ENCODE measurements around the gene TNRC6B. TPM values are rescaled to one million over a fixed set of nuclear protein-coding genes. Genes with fewer than 3 reads are reported as not detected.

TNRC6B gene
- total and polyA plus RNA-seq, 2 experiments from 2014 or later = 46.9 to 87.8 TPM

GRCh38 chr22:40270748-40271373 is 93.1 kb downstream of the TNRC6B start (continued):
- TF ChIP-seq ETS1 (IDR thresholded peaks at IDR 0.05) (no peak), JUNB (IDR thresholded peaks at IDR 0.05; ENCODE audit: unreplicated experiment) (no peak), REST (IDR thresholded peaks at IDR 0.05; ENCODE audit: unreplicated experiment) (no peak)

- H3K4me2 ChIP-seq = no peak overlapping the region
- no peak overlapping the region for H3K4me3 Mint-ChIP-seq
- H3K27ac Mint-ChIP-seq = no peak overlapping the region
- H3K9me2 ChIP-seq (ENCODE audit: insufficient read depth) = no peaks in the 10 kb centered on the region
- TF ChIP-seq CREB1 (CRISPR knock-in tag; IDR thresholded peaks at IDR 0.05; ENCODE audit: low read depth) (no peak), REST (IDR thresholded peaks at IDR 0.05; ENCODE audit: unreplicated experiment) (no peak), ZNF114 (CRISPR knock-in tag; IDR thresholded peaks at IDR 0.05) (no peak)
- no peaks in the 10 kb centered on the region for H3K9me3 Mint-ChIP-seq
- H3K4me1 Mint-ChIP-seq = peaks cover 2% of the 10 kb centered on the region; the same call in 2 of the 3 replicates
- no peak overlapping the region for H2AFZ ChIP-seq
- peaks cover 33% of the 10 kb centered on the region for H3K79me2 ChIP-seq (replicated peaks; ENCODE audit: insufficient read depth)
- no peak for DNase-seq (ENCODE audit: low spot score)
- no peak overlapping the region for H3K27ac ChIP-seq (ENCODE audit: low read depth)
- H3K36me3 Mint-ChIP-seq (ENCODE audit: low read depth) = peaks cover 60% of the 10 kb centered on the region
- H3K36me3 ChIP-seq (ENCODE audit: insufficient read depth) = peaks cover 13% of the 10 kb centered on the region; the same call in 1 of the 2 replicates
- H3K4me1 ChIP-seq (ENCODE audit: insufficient read depth) = no peaks in the 10 kb centered on the region
- no peak for ATAC-seq
- H3K27me3 Mint-ChIP-seq (ENCODE audit: insufficient read depth, low read depth, poor library complexity) = peaks cover 2% of the 10 kb centered on the region
- H3K27me3 ChIP-seq (ENCODE audit: insufficient read depth) = no peaks in the 10 kb centered on the region
- no peaks in the 10 kb centered on the region for H3F3A ChIP-seq (replicated peaks; ENCODE audit: low read depth)
- H3K4me3 ChIP-seq = no peak overlapping the region
- peaks cover 12% of the 10 kb centered on the region for H4K20me1 ChIP-seq (replicated peaks; ENCODE audit: insufficient read depth)
Measured at GRCh38 chr22:40271440-40271839, 93.7 kb downstream of the TNRC6B start.

Data from GM23338 (cell line).